Neutrophil (primary cell): Measurements from ENCODE around the gene DDX51.

Source experiments
- H3K27ac ChIP-seq: fragments of 200-600 bp; sonication (generic); 2 replicates; pipeline ENCODE4 v1.5.1; 2016; ENCODE audit warnings: mild to moderate bottlenecking, moderate library complexity
- H3K27me3 ChIP-seq: fragments of 200-600 bp; sonication (generic); 2 replicates; pipeline ENCODE4 v1.6.0; 2016; ENCODE audit warnings: mild to moderate bottlenecking
- H3K36me3 ChIP-seq: fragments of 200-600 bp; sonication (generic); 2 replicates; pipeline ENCODE4 v1.5.1; 2017
- H3K4me1 ChIP-seq, 2 experiments: fragments of 200-600 bp in 1 of 2; sonication (generic) in 1 of 2; 1 replicate in 1 of 2; 2 replicates in 1 of 2; pipeline versions ENCODE4 v1.5.1 to v1.6.1; 2013 to 2016; ENCODE audit warnings: low read depth in 1 of 2, low read length in 1 of 2, mild to moderate bottlenecking in 1 of 2, moderate library complexity in 1 of 2; ENCODE audit not compliant: control insufficient read depth in 1 of 2, insufficient read depth in 1 of 2
- H3K4me3 ChIP-seq, 2 experiments: fragments of 200-600 bp in 1 of 2; sonication (generic) in 1 of 2; 1 replicate in 1 of 2; 2 replicates in 1 of 2; pipeline ENCODE4 v1.5.1; 2013 to 2016; ENCODE audit warnings: low read depth in 1 of 2, low read length in 1 of 2, mild to moderate bottlenecking in 1 of 2, moderate library complexity in 1 of 2
- H3K9me3 ChIP-seq: fragments of 200-600 bp; sonication (generic); 2 replicates; pipeline ENCODE4 v1.5.1; 2016
- TF ChIP-seq, protein P1 (sequence below): fragments of 200-600 bp; sonication (generic); IDR thresholded peaks from 2 replicates; pipeline ENCODE4 v1.5.1; 2016; ENCODE audit warnings: antibody characterized with exemption

The DDX51 gene

DNA sequence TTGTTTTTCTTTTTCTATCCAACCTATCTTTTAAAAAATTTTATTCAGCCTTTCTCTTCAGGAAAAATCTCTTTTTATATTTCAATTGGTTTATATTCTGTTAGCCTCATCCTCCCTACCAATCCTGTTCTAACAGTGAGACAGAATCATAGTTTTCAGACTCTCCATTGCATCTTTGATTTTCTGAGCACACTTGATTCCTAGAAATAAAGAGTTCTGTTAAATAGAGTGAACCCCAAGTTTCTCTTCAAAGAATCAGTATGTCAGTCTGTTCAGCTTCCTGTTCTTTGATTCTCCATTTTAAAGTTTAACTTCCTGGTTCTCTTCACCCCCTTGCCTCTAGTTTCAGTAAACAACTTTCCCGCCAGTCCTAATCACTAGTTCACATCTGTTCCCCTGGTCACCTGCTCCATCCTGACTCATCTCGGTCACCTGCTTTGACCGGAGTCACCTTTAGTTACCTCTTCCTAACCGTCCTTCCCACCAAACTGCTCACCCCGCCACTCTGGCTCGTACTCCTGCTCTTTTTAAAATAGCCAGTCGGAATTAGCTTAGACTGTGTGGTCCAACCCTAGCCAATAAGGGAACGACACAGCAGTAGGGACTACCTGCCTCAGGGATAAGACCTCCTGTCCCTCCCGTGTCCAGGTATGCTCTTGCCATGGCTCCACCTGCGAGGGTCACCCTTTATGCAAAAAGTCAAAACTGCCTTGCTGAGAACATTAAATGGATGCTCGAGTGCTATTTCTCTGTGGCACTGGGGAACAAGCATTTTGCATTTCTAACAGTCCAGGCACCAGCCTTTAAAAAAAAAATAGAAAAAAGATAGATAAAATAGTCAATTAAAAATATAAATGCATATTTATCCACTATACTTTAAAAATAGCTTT lies 48.4 kb downstream of the DDX51 start:
- H3K36me3 ChIP-seq: peaks cover 19% of the 10 kb centered on the region
- TF ChIP-seq, protein P1, sequence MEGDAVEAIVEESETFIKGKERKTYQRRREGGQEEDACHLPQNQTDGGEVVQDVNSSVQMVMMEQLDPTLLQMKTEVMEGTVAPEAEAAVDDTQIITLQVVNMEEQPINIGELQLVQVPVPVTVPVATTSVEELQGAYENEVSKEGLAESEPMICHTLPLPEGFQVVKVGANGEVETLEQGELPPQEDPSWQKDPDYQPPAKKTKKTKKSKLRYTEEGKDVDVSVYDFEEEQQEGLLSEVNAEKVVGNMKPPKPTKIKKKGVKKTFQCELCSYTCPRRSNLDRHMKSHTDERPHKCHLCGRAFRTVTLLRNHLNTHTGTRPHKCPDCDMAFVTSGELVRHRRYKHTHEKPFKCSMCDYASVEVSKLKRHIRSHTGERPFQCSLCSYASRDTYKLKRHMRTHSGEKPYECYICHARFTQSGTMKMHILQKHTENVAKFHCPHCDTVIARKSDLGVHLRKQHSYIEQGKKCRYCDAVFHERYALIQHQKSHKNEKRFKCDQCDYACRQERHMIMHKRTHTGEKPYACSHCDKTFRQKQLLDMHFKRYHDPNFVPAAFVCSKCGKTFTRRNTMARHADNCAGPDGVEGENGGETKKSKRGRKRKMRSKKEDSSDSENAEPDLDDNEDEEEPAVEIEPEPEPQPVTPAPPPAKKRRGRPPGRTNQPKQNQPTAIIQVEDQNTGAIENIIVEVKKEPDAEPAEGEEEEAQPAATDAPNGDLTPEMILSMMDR: no peak
- no peak overlapping the region for H3K27ac ChIP-seq
- H3K9me3 ChIP-seq: no peaks in the 10 kb centered on the region
- H3K4me1 ChIP-seq: no peaks in the 10 kb centered on the region
- H3K4me3 ChIP-seq: no peak overlapping the region
- H3K27me3 ChIP-seq: no peaks in the 10 kb centered on the region

GRCh38 chr12:132094269-132094891 lies 49.7 kb downstream of the DDX51 start:
- Histone ChIP-seq H3K4me3 (no peak overlapping the region), H3K4me1 (no peaks in the 10 kb centered on the region), H3K27ac (no peak overlapping the region), H3K9me3 (no peaks in the 10 kb centered on the region), H3K27me3 (no peaks in the 10 kb centered on the region), H3K36me3 (peaks cover 5% of the 10 kb centered on the region)
- TF ChIP-seq, protein P1: no peak

- no peaks in the 10 kb centered on the region for H3K27me3 ChIP-seq
- H3K36me3 ChIP-seq: peaks cover 5% of the 10 kb centered on the region
- TF ChIP-seq, protein P1: no peak
Observed at GRCh38 chr12:132089407-132089910, 54.7 kb downstream of the DDX51 start.

More at GRCh38 chr12:132089407-132089910, 54.7 kb downstream of the DDX51 start:
- Histone ChIP-seq H3K27ac (no peak overlapping the region), H3K9me3 (no peaks in the 10 kb centered on the region), H3K4me1 (peaks cover 6 to 8% of the 10 kb centered on the region in 2 experiments), H3K4me3 (no peak overlapping the region)
